ENCODE results near the gene MYH7. TPM values are rescaled to one million over a fixed set of nuclear protein-coding genes. Genes with fewer than 3 reads are reported as not detected.

Gene MYH7
- total and polyA plus RNA-seq, 4 donors, result 0.02 to 0.42 (median 0.04) TPM

GRCh38 chr14:23449314-23449713 lies 13.9 kb upstream of the MYH7 start (continued):
- TF ChIP-seq ZBTB33 (IDR thresholded peaks at IDR 0.05), result no peak
- TF ChIP-seq EGR1 (IDR thresholded peaks at IDR 0.05; ENCODE audit: low read depth in 2 of 2), result no peak
- no peak for TF ChIP-seq NR2F2 (IDR thresholded peaks at IDR 0.05)

GRCh38 chr14:23447361-23448350 lies 12.2 kb upstream of the MYH7 start:
- Histone ChIP-seq H3K36me3 (ENCODE audit: control insufficient read depth in 4 of 4, insufficient read depth in 3 of 4, low read depth in 1 of 4, low read length in 3 of 4) (no peaks in the 10 kb centered on the region), H3K27me3 (ENCODE audit: control insufficient read depth in 4 of 4, insufficient read depth in 4 of 4, low read length in 3 of 4) (peaks cover 0 to 3% (median 0%) of the 10 kb centered on the region in 4 donors), H3K27ac (ENCODE audit: low read depth in 1 of 2, low read length in 2 of 2) (no peak overlapping the region), H3K4me3 (ENCODE audit: low read depth in 1 of 3, low read length in 3 of 3) (no peak overlapping the region), H3K9ac (ENCODE audit: low read depth in 1 of 2, low read length in 2 of 2) (no peak overlapping the region), H3K9me3 (ENCODE audit: control insufficient read depth in 4 of 4, low read length in 3 of 4) (no peaks in the 10 kb centered on the region), H3K4me1 (ENCODE audit: control insufficient read depth in 4 of 4, insufficient read depth in 4 of 4, low read length in 3 of 4) (no peaks in the 10 kb centered on the region)
- TF ChIP-seq HNF4G (IDR thresholded peaks at IDR 0.05) (peak; percentile 12), RAD21 (IDR thresholded peaks at IDR 0.05) (no peak), SP1 (IDR thresholded peaks at IDR 0.05) (peak; percentile 8), YY1 (IDR thresholded peaks at IDR 0.05) (no peak), GABPA (IDR thresholded peaks at IDR 0.05 in 1 of 2, conservative IDR thresholded peaks at IDR 0.05 in 1 of 2) (no peak), NR2F2 (IDR thresholded peaks at IDR 0.05) (no peak), RXRA (IDR thresholded peaks at IDR 0.05) (no peak), ZBTB33 (IDR thresholded peaks at IDR 0.05) (no peak), EGR1 (IDR thresholded peaks at IDR 0.05; ENCODE audit: low read depth in 2 of 2) (no peak), TAF1 (conservative IDR thresholded peaks at IDR 0.05) (no peak), REST (IDR thresholded peaks at IDR 0.05) (no peak), FOXA1 (IDR thresholded peaks at IDR 0.05) (no peak), CTCF (IDR thresholded peaks at IDR 0.05; ENCODE audit: low read depth, low read length, missing input control) (no peak)
- WGBS, result 73% methylated on average over 7 of the region's 7 CpGs
- DNase-seq (ENCODE audit: low spot score), result no peak
